Bronchial epithelial cell (primary cell): ENCODE data around the gene NUDCD3. TPM values are rescaled to one million over a fixed set of nuclear protein-coding genes. Genes with fewer than 3 reads are reported as not detected.

Experiments
- DNase-seq: peaks from one replicate; pipeline ENCODE4 v3.0.0-alpha.2; 2010; ENCODE audit warnings: low read depth
- FAIRE-seq: peaks from 2 replicates; lab custom pipeline; 2011; peaks lifted over from hg19 to GRCh38; lab: Jason Lieb, UNC
- H3K27me3 ChIP-seq: 2 replicates; pipeline ENCODE4 v1.5.1; 2011; ENCODE audit warnings: low read length; ENCODE audit not compliant: control insufficient read depth, insufficient read depth
- H3K36me3 ChIP-seq: 2 replicates; pipeline ENCODE4 v1.5.1; 2011; ENCODE audit warnings: low read length; ENCODE audit not compliant: control insufficient read depth, insufficient read depth
- H3K4me3 ChIP-seq: 2 replicates; pipeline ENCODE4 v1.5.1; 2011; ENCODE audit warnings: mild to moderate bottlenecking, low read depth, low read length, control low read depth
- total RNA-seq: library from RNA; depleted of rRNA; stranded (reverse); fragments of >200 nt; gene quantifications from 2 replicates; pipeline ENCODE4 v1.2.1, GENCODE V29; 2014
- TF ChIP-seq, protein P1 (sequence below): IDR thresholded peaks from 2 replicates; pipeline ENCODE4 v1.5.1; 2011; ENCODE audit warnings: mild to moderate bottlenecking, moderate library complexity, low read length, control low read depth, inconsistent platforms; ENCODE audit not compliant: insufficient read depth, severe bottlenecking

NUDCD3 gene
- total RNA-seq, 1 donor from 2014 or later = 59.0 TPM

DNA sequence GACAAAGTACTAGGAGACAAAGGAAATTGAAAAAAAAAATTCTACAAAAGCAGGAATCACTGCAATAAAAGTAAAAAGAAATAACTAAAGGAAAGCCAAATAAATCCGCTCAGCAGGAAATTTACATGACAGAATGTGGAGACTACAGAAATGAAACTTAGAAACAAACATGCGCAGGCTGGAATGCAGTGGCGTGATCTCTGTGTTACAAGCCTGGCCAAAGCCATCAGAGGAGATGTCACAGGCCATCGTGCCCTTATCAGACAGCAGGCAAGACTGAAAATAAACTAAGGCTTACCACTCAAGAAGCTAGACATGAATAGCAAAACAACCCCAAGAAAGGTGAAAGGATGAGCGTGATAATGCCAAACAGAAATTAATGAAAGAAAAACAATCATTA is 158.8 kb downstream of the NUDCD3 start:
- no peak for FAIRE-seq
- Histone ChIP-seq H3K4me3 (no peak overlapping the region), H3K27me3 (peaks cover 17% of the 10 kb centered on the region), H3K36me3 (no peaks in the 10 kb centered on the region)
- TF ChIP-seq, protein P1, sequence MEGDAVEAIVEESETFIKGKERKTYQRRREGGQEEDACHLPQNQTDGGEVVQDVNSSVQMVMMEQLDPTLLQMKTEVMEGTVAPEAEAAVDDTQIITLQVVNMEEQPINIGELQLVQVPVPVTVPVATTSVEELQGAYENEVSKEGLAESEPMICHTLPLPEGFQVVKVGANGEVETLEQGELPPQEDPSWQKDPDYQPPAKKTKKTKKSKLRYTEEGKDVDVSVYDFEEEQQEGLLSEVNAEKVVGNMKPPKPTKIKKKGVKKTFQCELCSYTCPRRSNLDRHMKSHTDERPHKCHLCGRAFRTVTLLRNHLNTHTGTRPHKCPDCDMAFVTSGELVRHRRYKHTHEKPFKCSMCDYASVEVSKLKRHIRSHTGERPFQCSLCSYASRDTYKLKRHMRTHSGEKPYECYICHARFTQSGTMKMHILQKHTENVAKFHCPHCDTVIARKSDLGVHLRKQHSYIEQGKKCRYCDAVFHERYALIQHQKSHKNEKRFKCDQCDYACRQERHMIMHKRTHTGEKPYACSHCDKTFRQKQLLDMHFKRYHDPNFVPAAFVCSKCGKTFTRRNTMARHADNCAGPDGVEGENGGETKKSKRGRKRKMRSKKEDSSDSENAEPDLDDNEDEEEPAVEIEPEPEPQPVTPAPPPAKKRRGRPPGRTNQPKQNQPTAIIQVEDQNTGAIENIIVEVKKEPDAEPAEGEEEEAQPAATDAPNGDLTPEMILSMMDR = no peak
- no peak for DNase-seq

DNA sequence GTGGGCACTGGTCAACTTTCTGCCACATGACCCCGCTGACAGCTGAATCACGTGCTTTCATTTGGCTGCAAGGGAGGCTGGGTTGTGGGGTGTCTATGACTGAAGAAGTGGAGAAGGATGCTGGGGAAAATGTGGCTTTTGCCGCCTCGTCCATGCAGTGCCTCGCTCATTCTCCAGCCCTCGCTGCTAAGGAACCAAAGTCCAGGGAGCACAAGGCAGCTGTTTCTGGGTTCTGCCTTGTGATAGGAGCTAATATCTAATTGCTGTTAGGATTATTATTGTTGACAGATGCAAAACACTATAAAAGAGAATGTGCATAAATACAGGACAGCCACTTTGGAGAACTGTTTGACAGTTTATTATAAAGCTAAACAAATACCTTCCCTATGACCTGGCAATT is 160.1 kb downstream of the NUDCD3 start:
- TF ChIP-seq, protein P1 = no peak
- peak; percentile 32 for FAIRE-seq
- DNase-seq = no peak
- no peak overlapping the region for H3K4me3 ChIP-seq
- peaks cover 25% of the 10 kb centered on the region for H3K27me3 ChIP-seq
- no peaks in the 10 kb centered on the region for H3K36me3 ChIP-seq

DNA sequence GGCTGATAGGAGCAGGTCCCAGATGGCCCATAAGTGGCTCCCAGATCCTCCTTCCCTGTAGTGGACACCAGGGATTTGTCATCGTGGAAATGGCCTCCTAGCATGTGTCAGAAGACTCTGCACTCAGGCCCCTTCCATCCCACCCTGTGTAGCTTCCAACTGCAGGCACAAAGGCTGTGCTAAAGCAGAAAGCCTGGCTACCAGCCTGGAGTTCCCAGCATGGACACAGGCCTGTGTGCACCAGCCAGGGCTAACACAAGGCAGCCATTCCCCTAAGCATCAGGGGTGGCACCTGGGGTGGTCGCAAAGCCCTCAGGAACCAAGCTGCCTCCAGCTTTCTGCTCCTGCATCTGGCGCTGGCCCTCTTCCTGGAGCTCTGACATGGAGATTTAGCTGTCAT is 160.6 kb downstream of the NUDCD3 start:
- FAIRE-seq = no peak
- no peaks in the 10 kb centered on the region for H3K36me3 ChIP-seq
- H3K27me3 ChIP-seq = peaks cover 25% of the 10 kb centered on the region
- no peak for DNase-seq
- no peak overlapping the region for H3K4me3 ChIP-seq
- TF ChIP-seq, protein P1 = no peak

Other genes with a start within 250 kb of the NUDCD3 start
- gene CAMK2B, start 165.1 kb downstream of the NUDCD3 start, total RNA-seq = 0.13 TPM in 1 of 2 replicates, not detected in the other
- gene NPC1L1, start 50.7 kb upstream of the NUDCD3 start, total RNA-seq = under 0.01 TPM in 2 replicates
- gene DDX56, start 83.2 kb upstream of the NUDCD3 start, total RNA-seq = 56.2 and 65.0 TPM in 2 replicates
- gene TMED4, start 91.6 kb upstream of the NUDCD3 start, total RNA-seq = 119 and 203 TPM in 2 replicates
- gene OGDH, start 116.0 kb upstream of the NUDCD3 start, total RNA-seq = 45.0 and 78.7 TPM in 2 replicates